Measurements from ENCODE around the gene LNP1.

DNA sequence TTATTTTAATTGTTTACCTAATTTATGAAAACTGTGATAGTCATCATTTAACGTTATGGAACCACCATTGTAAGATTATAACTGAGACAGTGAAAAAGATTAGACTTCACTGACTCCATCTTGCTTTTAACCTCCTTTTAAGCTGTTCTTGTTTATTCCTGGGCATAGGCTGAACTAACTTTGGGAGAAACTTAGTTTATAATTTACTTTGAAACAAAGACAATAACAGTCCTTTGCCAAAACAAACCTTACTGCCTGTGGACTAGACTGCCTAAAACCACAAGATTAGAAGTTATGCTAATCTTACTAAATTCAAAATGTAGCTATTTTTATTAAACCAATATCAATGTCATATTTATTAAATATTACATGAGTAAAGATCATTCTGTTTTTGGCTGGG is 46.7 kb downstream of the LNP1 start:
- TF ChIP-seq, protein P1, sequence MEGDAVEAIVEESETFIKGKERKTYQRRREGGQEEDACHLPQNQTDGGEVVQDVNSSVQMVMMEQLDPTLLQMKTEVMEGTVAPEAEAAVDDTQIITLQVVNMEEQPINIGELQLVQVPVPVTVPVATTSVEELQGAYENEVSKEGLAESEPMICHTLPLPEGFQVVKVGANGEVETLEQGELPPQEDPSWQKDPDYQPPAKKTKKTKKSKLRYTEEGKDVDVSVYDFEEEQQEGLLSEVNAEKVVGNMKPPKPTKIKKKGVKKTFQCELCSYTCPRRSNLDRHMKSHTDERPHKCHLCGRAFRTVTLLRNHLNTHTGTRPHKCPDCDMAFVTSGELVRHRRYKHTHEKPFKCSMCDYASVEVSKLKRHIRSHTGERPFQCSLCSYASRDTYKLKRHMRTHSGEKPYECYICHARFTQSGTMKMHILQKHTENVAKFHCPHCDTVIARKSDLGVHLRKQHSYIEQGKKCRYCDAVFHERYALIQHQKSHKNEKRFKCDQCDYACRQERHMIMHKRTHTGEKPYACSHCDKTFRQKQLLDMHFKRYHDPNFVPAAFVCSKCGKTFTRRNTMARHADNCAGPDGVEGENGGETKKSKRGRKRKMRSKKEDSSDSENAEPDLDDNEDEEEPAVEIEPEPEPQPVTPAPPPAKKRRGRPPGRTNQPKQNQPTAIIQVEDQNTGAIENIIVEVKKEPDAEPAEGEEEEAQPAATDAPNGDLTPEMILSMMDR (IDR thresholded peaks at IDR 0.05) = no peak
- TF ChIP-seq POLR2AphosphoS5 (IDR thresholded peaks at IDR 0.05) = no peak
